22Rv1 (cell line): Measurements from ENCODE around the gene MED28.

Experiments
- ZFX ChIP-seq: fragments of 450-650 bp; IDR thresholded peaks from 2 replicates; pipeline ENCODE4 v1.6.1; 2017; ENCODE audit warnings: antibody characterized with exemption, borderline replicate concordance
- TF ChIP-seq, protein P1 (sequence below): fragments of 450-650 bp; IDR thresholded peaks from 2 replicates; pipeline ENCODE4 v1.5.1; 2017; ENCODE audit warnings: mild to moderate bottlenecking

DNA sequence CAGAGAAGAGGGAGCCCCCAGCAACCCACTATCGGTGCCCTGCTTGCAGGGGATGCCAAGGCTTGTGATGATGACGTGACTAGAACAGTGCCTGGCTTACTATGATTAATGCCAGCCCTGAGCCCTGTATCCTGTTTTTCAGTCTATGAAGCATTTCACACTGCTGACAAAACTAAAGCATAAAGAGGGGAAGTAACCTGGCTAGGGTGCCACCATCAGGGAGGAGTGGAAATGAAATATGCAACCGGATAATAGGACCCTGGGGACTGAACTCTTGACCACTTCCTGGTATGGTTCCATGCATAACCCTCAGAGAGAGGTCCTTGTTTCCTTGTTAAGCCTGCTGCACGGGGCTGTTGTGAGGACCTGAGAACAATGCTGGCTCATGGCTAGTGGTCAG is 50.3 kb downstream of the MED28 start:
- TF ChIP-seq, protein P1, sequence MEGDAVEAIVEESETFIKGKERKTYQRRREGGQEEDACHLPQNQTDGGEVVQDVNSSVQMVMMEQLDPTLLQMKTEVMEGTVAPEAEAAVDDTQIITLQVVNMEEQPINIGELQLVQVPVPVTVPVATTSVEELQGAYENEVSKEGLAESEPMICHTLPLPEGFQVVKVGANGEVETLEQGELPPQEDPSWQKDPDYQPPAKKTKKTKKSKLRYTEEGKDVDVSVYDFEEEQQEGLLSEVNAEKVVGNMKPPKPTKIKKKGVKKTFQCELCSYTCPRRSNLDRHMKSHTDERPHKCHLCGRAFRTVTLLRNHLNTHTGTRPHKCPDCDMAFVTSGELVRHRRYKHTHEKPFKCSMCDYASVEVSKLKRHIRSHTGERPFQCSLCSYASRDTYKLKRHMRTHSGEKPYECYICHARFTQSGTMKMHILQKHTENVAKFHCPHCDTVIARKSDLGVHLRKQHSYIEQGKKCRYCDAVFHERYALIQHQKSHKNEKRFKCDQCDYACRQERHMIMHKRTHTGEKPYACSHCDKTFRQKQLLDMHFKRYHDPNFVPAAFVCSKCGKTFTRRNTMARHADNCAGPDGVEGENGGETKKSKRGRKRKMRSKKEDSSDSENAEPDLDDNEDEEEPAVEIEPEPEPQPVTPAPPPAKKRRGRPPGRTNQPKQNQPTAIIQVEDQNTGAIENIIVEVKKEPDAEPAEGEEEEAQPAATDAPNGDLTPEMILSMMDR: no peak
- TF ChIP-seq ZFX: no peak
